ENCODE measurements around the gene GRIK4. TPM values are rescaled to one million over a fixed set of nuclear protein-coding genes. Genes with fewer than 3 reads are reported as not detected.

The GRIK4 gene
- total and polyA plus RNA-seq, 4 donors: 0.05 to 0.25 (median 0.06) TPM; not detected in 1

DNA sequence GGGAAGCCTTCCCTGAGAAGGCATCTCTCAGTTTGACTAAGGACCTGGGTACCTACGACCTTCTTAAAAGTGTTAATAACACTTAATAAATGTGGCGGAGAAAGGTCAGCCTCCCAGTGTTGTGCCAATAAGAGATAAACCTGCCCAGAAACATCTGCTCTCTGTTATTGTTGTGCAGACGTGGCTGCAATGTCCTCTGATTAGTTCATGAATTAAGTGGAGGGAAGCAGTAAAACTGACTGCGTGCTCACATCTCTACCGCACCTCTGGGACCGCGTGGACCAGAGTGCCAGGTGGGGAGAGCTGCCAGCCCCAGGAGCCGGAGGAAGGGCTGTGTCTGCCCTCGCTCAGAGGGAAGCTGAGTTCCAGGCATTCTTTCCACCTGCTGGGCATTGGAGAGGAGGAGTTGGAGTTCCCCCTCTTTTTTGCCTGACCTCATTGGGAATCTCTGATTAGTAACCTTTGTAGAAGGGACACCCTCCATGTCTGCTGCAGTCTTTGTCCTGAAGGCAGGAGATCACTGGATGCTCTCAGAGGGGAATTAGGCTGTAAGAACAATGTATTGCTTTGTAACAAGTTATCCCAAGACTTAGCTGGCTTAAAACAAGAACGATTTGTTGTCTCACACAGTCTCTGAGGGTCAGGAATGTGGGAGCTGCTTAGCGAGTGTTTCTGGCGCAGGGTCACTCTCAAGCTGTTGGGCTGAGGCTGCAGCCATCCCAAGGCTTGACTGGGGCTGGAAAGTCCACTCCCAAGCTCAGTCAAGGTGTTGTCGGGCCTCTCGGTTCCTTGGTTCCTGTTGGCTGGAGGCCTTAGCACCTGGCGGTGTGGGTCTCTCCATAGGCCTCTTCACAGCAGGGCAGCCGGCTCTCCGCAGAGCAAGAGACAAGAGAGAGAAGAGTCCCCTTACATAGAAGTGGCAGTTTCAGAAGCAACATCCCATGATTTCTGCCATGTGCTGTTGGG, 264.7 kb downstream of the GRIK4 start:
- Histone ChIP-seq H3K4me3 (ENCODE audit: low read depth in 1 of 3, low read length in 3 of 3) (no peak overlapping the region), H3K36me3 (ENCODE audit: control insufficient read depth in 4 of 4, insufficient read depth in 3 of 4, low read depth in 1 of 4, low read length in 3 of 4) (no peaks in the 10 kb centered on the region), H3K9ac (ENCODE audit: low read depth in 1 of 2, low read length in 2 of 2) (no peak overlapping the region), H3K4me1 (ENCODE audit: control insufficient read depth in 4 of 4, insufficient read depth in 4 of 4, low read length in 3 of 4) (no peaks in the 10 kb centered on the region), H3K27me3 (ENCODE audit: control insufficient read depth in 4 of 4, insufficient read depth in 4 of 4, low read length in 3 of 4) (no peaks in the 10 kb centered on the region), H3K27ac (ENCODE audit: low read depth in 1 of 2, low read length in 2 of 2) (no peak overlapping the region), H3K9me3 (ENCODE audit: control insufficient read depth in 4 of 4, low read length in 3 of 4) (no peaks in the 10 kb centered on the region)
- TF ChIP-seq EGR1 (IDR thresholded peaks at IDR 0.05; ENCODE audit: low read depth in 2 of 2): no peak
- TF ChIP-seq, protein P1, sequence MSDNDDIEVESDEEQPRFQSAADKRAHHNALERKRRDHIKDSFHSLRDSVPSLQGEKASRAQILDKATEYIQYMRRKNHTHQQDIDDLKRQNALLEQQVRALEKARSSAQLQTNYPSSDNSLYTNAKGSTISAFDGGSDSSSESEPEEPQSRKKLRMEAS (IDR thresholded peaks at IDR 0.05): no peak
- no peak for TF ChIP-seq NR2F2 (IDR thresholded peaks at IDR 0.05)
- TF ChIP-seq FOXA2 (IDR thresholded peaks at IDR 0.05): no peak
- TF ChIP-seq SP1 (IDR thresholded peaks at IDR 0.05): no peak
- TF ChIP-seq, protein P2, sequence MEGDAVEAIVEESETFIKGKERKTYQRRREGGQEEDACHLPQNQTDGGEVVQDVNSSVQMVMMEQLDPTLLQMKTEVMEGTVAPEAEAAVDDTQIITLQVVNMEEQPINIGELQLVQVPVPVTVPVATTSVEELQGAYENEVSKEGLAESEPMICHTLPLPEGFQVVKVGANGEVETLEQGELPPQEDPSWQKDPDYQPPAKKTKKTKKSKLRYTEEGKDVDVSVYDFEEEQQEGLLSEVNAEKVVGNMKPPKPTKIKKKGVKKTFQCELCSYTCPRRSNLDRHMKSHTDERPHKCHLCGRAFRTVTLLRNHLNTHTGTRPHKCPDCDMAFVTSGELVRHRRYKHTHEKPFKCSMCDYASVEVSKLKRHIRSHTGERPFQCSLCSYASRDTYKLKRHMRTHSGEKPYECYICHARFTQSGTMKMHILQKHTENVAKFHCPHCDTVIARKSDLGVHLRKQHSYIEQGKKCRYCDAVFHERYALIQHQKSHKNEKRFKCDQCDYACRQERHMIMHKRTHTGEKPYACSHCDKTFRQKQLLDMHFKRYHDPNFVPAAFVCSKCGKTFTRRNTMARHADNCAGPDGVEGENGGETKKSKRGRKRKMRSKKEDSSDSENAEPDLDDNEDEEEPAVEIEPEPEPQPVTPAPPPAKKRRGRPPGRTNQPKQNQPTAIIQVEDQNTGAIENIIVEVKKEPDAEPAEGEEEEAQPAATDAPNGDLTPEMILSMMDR (IDR thresholded peaks at IDR 0.05; ENCODE audit: low read depth, low read length, missing input control): no peak
- no peak for TF ChIP-seq GABPA (IDR thresholded peaks at IDR 0.05 in 1 of 2, conservative IDR thresholded peaks at IDR 0.05 in 1 of 2)
- TF ChIP-seq RAD21 (IDR thresholded peaks at IDR 0.05): no peak
- no peak for TF ChIP-seq HNF4A (conservative IDR thresholded peaks at IDR 0.05)
- DNase-seq (ENCODE audit: low spot score): no peak
- 77% methylated on average over 17 of the region's 17 CpGs for WGBS

DNA sequence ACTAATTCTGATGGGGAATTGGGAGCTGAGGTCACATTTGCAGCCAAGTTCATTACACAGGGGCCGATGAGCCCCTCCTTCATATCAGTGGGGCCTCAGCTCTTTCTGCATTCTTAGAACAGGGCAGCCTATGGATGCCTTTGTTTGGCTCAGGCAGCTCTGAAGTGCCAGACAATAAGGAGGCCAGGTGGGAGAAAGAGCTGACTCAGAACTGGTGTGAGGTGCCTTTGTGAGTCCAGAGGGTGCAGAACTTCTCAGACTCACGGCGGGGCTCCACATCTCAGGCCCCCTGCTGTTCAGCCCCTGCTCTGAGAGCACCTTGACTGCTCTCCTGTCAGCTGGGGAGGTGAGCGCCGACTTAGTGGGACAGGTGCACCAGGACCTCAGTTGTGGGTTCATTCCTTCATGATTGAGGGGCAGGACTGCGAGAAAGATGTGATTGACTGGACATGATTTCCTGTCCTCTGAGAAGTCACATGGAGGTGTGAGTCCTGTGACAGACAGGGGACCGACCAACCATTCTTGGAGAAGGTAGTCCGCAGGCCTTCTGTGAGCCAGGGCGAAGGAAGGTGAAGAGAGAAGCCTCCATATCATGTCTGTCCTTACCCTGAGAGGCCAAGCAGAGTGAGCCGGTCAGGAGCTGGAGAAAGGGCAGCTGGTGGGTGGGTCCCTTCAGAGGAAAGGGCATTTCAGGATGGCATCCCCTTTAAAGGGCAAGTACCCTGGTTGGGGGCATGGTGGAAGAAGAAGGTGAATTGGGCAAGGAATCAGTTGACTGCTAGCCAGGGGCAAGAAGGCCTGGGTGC, 267.3 kb downstream of the GRIK4 start:
- WGBS: 87% methylated on average over 10 of the region's 10 CpGs
- DNase-seq (ENCODE audit: low spot score): no peak
- no peaks in the 10 kb centered on the region for H3K36me3 ChIP-seq (ENCODE audit: control insufficient read depth in 4 of 4, insufficient read depth in 3 of 4, low read depth in 1 of 4, low read length in 3 of 4)
- no peak overlapping the region for H3K9ac ChIP-seq (ENCODE audit: low read depth in 1 of 2, low read length in 2 of 2)
- no peaks in the 10 kb centered on the region for H3K27me3 ChIP-seq (ENCODE audit: control insufficient read depth in 4 of 4, insufficient read depth in 4 of 4, low read length in 3 of 4)
- H3K27ac ChIP-seq (ENCODE audit: low read depth in 1 of 2, low read length in 2 of 2): no peak overlapping the region
- no peak for TF ChIP-seq FOXA2 (IDR thresholded peaks at IDR 0.05)
- TF ChIP-seq, protein P3, sequence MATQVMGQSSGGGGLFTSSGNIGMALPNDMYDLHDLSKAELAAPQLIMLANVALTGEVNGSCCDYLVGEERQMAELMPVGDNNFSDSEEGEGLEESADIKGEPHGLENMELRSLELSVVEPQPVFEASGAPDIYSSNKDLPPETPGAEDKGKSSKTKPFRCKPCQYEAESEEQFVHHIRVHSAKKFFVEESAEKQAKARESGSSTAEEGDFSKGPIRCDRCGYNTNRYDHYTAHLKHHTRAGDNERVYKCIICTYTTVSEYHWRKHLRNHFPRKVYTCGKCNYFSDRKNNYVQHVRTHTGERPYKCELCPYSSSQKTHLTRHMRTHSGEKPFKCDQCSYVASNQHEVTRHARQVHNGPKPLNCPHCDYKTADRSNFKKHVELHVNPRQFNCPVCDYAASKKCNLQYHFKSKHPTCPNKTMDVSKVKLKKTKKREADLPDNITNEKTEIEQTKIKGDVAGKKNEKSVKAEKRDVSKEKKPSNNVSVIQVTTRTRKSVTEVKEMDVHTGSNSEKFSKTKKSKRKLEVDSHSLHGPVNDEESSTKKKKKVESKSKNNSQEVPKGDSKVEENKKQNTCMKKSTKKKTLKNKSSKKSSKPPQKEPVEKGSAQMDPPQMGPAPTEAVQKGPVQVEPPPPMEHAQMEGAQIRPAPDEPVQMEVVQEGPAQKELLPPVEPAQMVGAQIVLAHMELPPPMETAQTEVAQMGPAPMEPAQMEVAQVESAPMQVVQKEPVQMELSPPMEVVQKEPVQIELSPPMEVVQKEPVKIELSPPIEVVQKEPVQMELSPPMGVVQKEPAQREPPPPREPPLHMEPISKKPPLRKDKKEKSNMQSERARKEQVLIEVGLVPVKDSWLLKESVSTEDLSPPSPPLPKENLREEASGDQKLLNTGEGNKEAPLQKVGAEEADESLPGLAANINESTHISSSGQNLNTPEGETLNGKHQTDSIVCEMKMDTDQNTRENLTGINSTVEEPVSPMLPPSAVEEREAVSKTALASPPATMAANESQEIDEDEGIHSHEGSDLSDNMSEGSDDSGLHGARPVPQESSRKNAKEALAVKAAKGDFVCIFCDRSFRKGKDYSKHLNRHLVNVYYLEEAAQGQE (IDR thresholded peaks at IDR 0.05): no peak
- TF ChIP-seq, protein P4, sequence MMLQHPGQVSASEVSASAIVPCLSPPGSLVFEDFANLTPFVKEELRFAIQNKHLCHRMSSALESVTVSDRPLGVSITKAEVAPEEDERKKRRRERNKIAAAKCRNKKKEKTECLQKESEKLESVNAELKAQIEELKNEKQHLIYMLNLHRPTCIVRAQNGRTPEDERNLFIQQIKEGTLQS (IDR thresholded peaks at IDR 0.05): no peak
- TF ChIP-seq YY1 (IDR thresholded peaks at IDR 0.05): no peak
- TF ChIP-seq, protein P5, sequence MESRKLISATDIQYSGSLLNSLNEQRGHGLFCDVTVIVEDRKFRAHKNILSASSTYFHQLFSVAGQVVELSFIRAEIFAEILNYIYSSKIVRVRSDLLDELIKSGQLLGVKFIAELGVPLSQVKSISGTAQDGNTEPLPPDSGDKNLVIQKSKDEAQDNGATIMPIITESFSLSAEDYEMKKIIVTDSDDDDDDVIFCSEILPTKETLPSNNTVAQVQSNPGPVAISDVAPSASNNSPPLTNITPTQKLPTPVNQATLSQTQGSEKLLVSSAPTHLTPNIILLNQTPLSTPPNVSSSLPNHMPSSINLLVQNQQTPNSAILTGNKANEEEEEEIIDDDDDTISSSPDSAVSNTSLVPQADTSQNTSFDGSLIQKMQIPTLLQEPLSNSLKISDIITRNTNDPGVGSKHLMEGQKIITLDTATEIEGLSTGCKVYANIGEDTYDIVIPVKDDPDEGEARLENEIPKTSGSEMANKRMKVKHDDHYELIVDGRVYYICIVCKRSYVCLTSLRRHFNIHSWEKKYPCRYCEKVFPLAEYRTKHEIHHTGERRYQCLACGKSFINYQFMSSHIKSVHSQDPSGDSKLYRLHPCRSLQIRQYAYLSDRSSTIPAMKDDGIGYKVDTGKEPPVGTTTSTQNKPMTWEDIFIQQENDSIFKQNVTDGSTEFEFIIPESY (IDR thresholded peaks at IDR 0.05): no peak
- TF ChIP-seq SP1 (IDR thresholded peaks at IDR 0.05): no peak
- TF ChIP-seq, protein P1 (IDR thresholded peaks at IDR 0.05): no peak
- no peak for TF ChIP-seq HNF4G (IDR thresholded peaks at IDR 0.05)
- TF ChIP-seq NR2F2 (IDR thresholded peaks at IDR 0.05): no peak
- no peak for TF ChIP-seq HNF4A (conservative IDR thresholded peaks at IDR 0.05)
- TF ChIP-seq JUND (IDR thresholded peaks at IDR 0.05): no peak
- no peak for TF ChIP-seq TAF1 (conservative IDR thresholded peaks at IDR 0.05)
- no peak overlapping the region for H3K4me3 ChIP-seq (ENCODE audit: low read depth in 1 of 3, low read length in 3 of 3)
- H3K4me1 ChIP-seq (ENCODE audit: control insufficient read depth in 4 of 4, insufficient read depth in 4 of 4, low read length in 3 of 4): no peaks in the 10 kb centered on the region
- H3K9me3 ChIP-seq (ENCODE audit: control insufficient read depth in 4 of 4, low read length in 3 of 4): no peaks in the 10 kb centered on the region

Data from liver (tissue), 9 donors.